H1 (cell line): ENCODE measurements around the gene OXER1. TPM values are rescaled to one million over a fixed set of nuclear protein-coding genes. Genes with fewer than 3 reads are reported as not detected.

Experiments
- CHD1 ChIP-seq: IDR thresholded peaks from 2 replicates; pipeline ENCODE4 v1.6.1; 2012; ENCODE audit warnings: low read depth, low read length, improper control_type of control experiment
- CTCF ChIP-seq, 3 experiments: IDR thresholded peaks; 1 replicate in 2 of 3; 2 replicates in 1 of 3; pipeline versions ENCODE4 v1.5.1 to v1.6.1; 2011; ENCODE audit warnings: low read length in 3 of 3, mild to moderate bottlenecking in 3 of 3, inconsistent platforms in 2 of 3, low read depth in 1 of 3, moderate library complexity in 1 of 3; ENCODE audit not compliant: insufficient read depth in 1 of 3; ENCODE audit errors: control extremely low read depth in 1 of 3
- EGR1 ChIP-seq: IDR thresholded peaks from 2 replicates; pipeline ENCODE4 v1.6.1; 2011; ENCODE audit warnings: low read depth, low read length, borderline replicate concordance
- EP300 ChIP-seq, 2 experiments: IDR thresholded peaks; 1 replicate in 1 of 2; 2 replicates in 1 of 2; pipeline ENCODE4 v1.6.1; 2011 to 2012; ENCODE audit warnings: low read depth in 2 of 2, low read length in 2 of 2, mild to moderate bottlenecking in 2 of 2, borderline replicate concordance in 1 of 2, inconsistent platforms in 1 of 2, moderate library complexity in 1 of 2
- JUND ChIP-seq: IDR thresholded peaks from 2 replicates; pipeline ENCODE4 v1.6.1; 2011; ENCODE audit warnings: mild to moderate bottlenecking, improper control_type of control experiment, low read length
- MAFK ChIP-seq: IDR thresholded peaks from 2 replicates; pipeline ENCODE4 v1.6.1; 2012; ENCODE audit warnings: low read depth, mild to moderate bottlenecking, improper control_type of control experiment, low read length
- RFX5 ChIP-seq: IDR thresholded peaks from 2 replicates; pipeline ENCODE4 v1.6.1; 2011; ENCODE audit warnings: low read depth, low read length, improper control_type of control experiment, borderline replicate concordance
- SAP30 ChIP-seq: fragments of 300-600 bp; sonication (generic); IDR thresholded peaks from 2 replicates; pipeline ENCODE4 v1.7.1; 2012; ENCODE audit warnings: low read length, moderate library complexity, mild to moderate bottlenecking, inconsistent platforms; ENCODE audit not compliant: insufficient read depth, insufficient replicate concordance
- TBP ChIP-seq: IDR thresholded peaks from 2 replicates; pipeline ENCODE4 v1.6.1; 2011; ENCODE audit warnings: low read depth, low read length, improper control_type of control experiment
- polyA plus RNA-seq, 7 experiments: library from polyadenylated mRNA; depleted of rRNA in 3 of 7; stranded (reverse) in 5 of 7; unstranded in 2 of 7; fragments of >200 nt in 5 of 7; fragments of 200-250 nt in 2 of 7; gene quantifications; 1 replicate in 5 of 7; 2 replicates in 1 of 7; 4 replicates in 1 of 7; pipeline versions ENCODE4 v1.2.1 to v1.2.3, GENCODE V29; 2011 to 2013; ENCODE audit warnings: missing spikeins in 2 of 7, mixed read lengths in 2 of 7
- total RNA-seq: library from RNA; stranded (reverse); fragmentation: NEBNext Ultra II Directional; extraction: Animal tissue kit (Norgen Biotek cat#: 25700); gene quantifications from 2 replicates; pipeline ENCODE4 v1.2.1, GENCODE V29; 2021

The OXER1 gene
- total and polyA plus RNA-seq, 2 of the 8 experiments (the other 6 are each of a cell fraction or from before 2014, with no cell fraction given) = 1.2 to 2.9 TPM

- TF ChIP-seq CTCF (IDR thresholded peaks at IDR 0.05; ENCODE audit: control extremely low read depth in 1 of 3, insufficient read depth in 1 of 3, low read depth in 1 of 3, low read length in 3 of 3) = no peak
- TF ChIP-seq JUND = no peak
- TF ChIP-seq EGR1 = no peak
- TF ChIP-seq SAP30 = no peak
- no peak for TF ChIP-seq RFX5
- TF ChIP-seq EP300 (IDR thresholded peaks at IDR 0.05; ENCODE audit: borderline replicate concordance in 1 of 2, low read depth in 2 of 2, low read length in 2 of 2) = no peak
- no peak for TF ChIP-seq CHD1
- TF ChIP-seq TBP = no peak
- TF ChIP-seq MAFK = no peak
These were observed 20.4 kb upstream of the OXER1 start (continued) for GRCh38 chr2:42784204-42784880.
